ENCODE data around the gene CIDEA.

The CIDEA gene

DNA sequence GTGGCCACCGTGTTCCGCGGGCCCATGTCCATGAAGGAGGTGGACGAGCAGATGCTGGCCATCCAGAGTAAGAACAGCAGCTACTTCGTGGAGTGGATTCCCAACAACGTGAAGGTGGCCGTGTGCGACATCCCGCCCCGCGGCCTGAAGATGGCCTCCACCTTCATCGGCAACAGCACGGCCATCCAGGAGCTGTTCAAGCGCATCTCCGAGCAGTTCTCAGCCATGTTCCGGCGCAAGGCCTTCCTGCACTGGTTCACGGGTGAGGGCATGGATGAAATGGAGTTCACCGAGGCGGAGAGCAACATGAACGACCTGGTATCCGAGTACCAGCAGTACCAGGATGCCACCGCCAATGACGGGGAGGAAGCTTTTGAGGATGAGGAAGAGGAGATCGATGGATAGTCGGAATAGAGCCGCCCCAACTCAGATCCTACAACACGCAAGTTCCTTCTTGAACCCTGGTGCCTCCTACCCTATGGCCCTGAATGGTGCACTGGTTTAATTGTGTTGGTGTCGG lies 71.6 kb downstream of the CIDEA start:
- Histone ChIP-seq H3K4me3 (ENCODE audit: low read depth, low read length) (no peak overlapping the region), H3K27me3 (ENCODE audit: insufficient read depth, low read depth, severe bottlenecking) (no peaks in the 10 kb centered on the region), H3K36me3 (peaks cover 48% of the 10 kb centered on the region), H3K27ac (no peak overlapping the region), H3K9me3 (ENCODE audit: severe bottlenecking) (no peaks in the 10 kb centered on the region)
- TF ChIP-seq, protein P1, sequence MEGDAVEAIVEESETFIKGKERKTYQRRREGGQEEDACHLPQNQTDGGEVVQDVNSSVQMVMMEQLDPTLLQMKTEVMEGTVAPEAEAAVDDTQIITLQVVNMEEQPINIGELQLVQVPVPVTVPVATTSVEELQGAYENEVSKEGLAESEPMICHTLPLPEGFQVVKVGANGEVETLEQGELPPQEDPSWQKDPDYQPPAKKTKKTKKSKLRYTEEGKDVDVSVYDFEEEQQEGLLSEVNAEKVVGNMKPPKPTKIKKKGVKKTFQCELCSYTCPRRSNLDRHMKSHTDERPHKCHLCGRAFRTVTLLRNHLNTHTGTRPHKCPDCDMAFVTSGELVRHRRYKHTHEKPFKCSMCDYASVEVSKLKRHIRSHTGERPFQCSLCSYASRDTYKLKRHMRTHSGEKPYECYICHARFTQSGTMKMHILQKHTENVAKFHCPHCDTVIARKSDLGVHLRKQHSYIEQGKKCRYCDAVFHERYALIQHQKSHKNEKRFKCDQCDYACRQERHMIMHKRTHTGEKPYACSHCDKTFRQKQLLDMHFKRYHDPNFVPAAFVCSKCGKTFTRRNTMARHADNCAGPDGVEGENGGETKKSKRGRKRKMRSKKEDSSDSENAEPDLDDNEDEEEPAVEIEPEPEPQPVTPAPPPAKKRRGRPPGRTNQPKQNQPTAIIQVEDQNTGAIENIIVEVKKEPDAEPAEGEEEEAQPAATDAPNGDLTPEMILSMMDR (IDR thresholded peaks at IDR 0.05; ENCODE audit: low read depth, low read length) = no peak
- no peak for DNase-seq

DNA sequence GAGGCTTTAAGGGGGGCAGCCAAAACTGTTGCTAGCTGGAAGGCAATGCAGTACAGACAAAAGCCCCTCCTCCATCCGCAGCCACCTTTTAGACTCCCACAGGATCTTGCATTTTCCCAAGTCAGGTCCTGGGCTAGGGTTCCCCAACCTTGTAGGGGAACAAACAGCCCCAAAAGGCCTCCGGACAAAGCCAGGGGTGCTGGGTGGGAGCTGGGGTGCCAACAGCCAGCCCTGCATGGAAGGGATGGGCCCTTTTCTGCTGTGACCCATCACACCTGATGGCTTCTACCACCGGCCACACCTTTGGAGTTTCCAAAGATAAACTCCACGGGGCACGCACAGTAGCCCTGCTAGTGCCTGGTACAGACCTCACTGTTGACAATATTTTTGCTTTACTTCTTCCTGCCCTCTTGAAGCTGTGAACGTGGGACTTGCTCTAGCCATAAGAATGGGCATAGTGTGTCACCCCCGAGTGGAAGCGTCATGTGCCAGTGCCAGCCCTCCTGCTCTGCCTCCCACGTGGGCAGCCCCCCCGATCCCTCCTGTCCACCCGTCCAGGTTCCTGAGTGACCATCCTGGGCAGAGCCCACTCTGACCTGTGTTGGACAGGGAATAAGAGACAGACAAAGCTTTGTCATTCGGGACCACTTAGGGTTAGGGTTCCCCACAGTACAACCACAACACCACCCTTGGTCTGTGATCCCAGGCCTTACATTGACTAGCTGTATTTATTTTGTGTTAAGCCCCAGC lies 72.7 kb downstream of the CIDEA start:
- H3K4me3 ChIP-seq (ENCODE audit: low read depth, low read length) = no peak overlapping the region
- TF ChIP-seq, protein P1 (IDR thresholded peaks at IDR 0.05; ENCODE audit: low read depth, low read length) = no peak

More for the DNA sequence above, 72.7 kb downstream of the CIDEA start:
- H3K9me3 ChIP-seq (ENCODE audit: severe bottlenecking) = no peaks in the 10 kb centered on the region
- peaks cover 54% of the 10 kb centered on the region for H3K36me3 ChIP-seq
- H3K27ac ChIP-seq = no peak overlapping the region
- H3K27me3 ChIP-seq (ENCODE audit: insufficient read depth, low read depth, severe bottlenecking) = no peaks in the 10 kb centered on the region
- no peak for DNase-seq
